ENCODE results near the gene DLST. TPM values are rescaled to one million over a fixed set of nuclear protein-coding genes. Genes with fewer than 3 reads are reported as not detected.

Gene DLST
- total RNA-seq = 100 to 1,000 TPM; 111 to 124 TPM

GRCh38 chr14:74881431-74882102, at the start of gene DLST:
Gene DLST (plus strand): TSS chr14:74881916. CDS start chr14:74881954, 38 bp downstream.
- DNase-seq = peak; percentile 93
- peak within 1 kb of the TSS; percentile 99 for H3K27ac Mint-ChIP-seq
- no peaks in the 10 kb centered on the region for H3K27me3 Mint-ChIP-seq
- peaks cover 19% of the 10 kb centered on the region for H3K36me3 Mint-ChIP-seq
- POLR2A ChIA-PET = interaction anchor here (0.6 to 5.3 kb wide), 13 partner anchors 10 to 780 kb away, joined by 3 to 52 read pairs (median 12); partner anchors contain the start of gene YLPM1
- peak within 1 kb of the TSS; percentile 100 for H3K4me3 Mint-ChIP-seq
- H3K4me1 Mint-ChIP-seq = peaks cover 51% of the 10 kb centered on the region
- H3K9me3 Mint-ChIP-seq = no peaks in the 10 kb centered on the region
- ATAC-seq (ENCODE audit: low read depth) = peak; percentile 89

- peaks cover 25% of the 10 kb centered on the region for H3K4me1 Mint-ChIP-seq
- peaks cover 27% of the 10 kb centered on the region for H3K36me3 Mint-ChIP-seq
- no peaks in the 10 kb centered on the region for H3K9me3 Mint-ChIP-seq
- H3K27me3 Mint-ChIP-seq = no peaks in the 10 kb centered on the region
- ATAC-seq (ENCODE audit: low read depth) = no peak
- no peak for DNase-seq
- no peak overlapping the region for H3K4me3 Mint-ChIP-seq
- POLR2A ChIA-PET = no interaction called here
- no peak overlapping the region for H3K27ac Mint-ChIP-seq
These were observed 48.9 kb upstream of the DLST start for GRCh38 chr14:74832849-74833248.

- Mint-ChIP-seq H3K27ac (peak overlapping the region; percentile 12), H3K36me3 (peaks cover 17% of the 10 kb centered on the region), H3K27me3 (no peaks in the 10 kb centered on the region), H3K9me3 (no peaks in the 10 kb centered on the region), H3K4me3 (no peak overlapping the region), H3K4me1 (peaks cover 30% of the 10 kb centered on the region)
- POLR2A ChIA-PET = interaction anchor here (1.3 kb wide), 1 partner anchor 47 kb away, joined by 6 read pairs; the partner anchor contains the start of gene DLST
- DNase-seq = no peak
- no peak for ATAC-seq (ENCODE audit: low read depth)
These were observed 46.9 kb upstream of the DLST start for GRCh38 chr14:74834692-74835392.

- H3K27ac Mint-ChIP-seq = peak overlapping the region; percentile 80
- no peak for ATAC-seq (ENCODE audit: low read depth)
- H3K4me1 Mint-ChIP-seq = peaks cover 37% of the 10 kb centered on the region
- no peaks in the 10 kb centered on the region for H3K27me3 Mint-ChIP-seq
- POLR2A ChIA-PET = interaction anchor here (1.0 to 1.4 kb wide), 3 partner anchors 46 to 227 kb away, joined by 3 to 6 read pairs (median 3); partner anchors contain the start of genes DLST and YLPM1
- DNase-seq = no peak
- peak overlapping the region; percentile 62 for H3K4me3 Mint-ChIP-seq
- no peaks in the 10 kb centered on the region for H3K9me3 Mint-ChIP-seq
- H3K36me3 Mint-ChIP-seq = peaks cover 15% of the 10 kb centered on the region
These were observed 46.0 kb upstream of the DLST start for GRCh38 chr14:74835645-74836250.

- POLR2A ChIA-PET = interaction anchor here (1.0 to 1.4 kb wide), 3 partner anchors 45 to 228 kb away, joined by 3 to 6 read pairs (median 3); partner anchors contain the start of genes DLST and YLPM1
- peak overlapping the region; percentile 81 for H3K27ac Mint-ChIP-seq
- peaks cover 44% of the 10 kb centered on the region for H3K4me1 Mint-ChIP-seq
- no peaks in the 10 kb centered on the region for H3K27me3 Mint-ChIP-seq
- no peak for ATAC-seq (ENCODE audit: low read depth)
- no peak for DNase-seq
- no peaks in the 10 kb centered on the region for H3K9me3 Mint-ChIP-seq
- peaks cover 15% of the 10 kb centered on the region for H3K36me3 Mint-ChIP-seq
- peak overlapping the region; percentile 60 for H3K4me3 Mint-ChIP-seq
These were observed 45.3 kb upstream of the DLST start for GRCh38 chr14:74836251-74836960.

- H3K27ac Mint-ChIP-seq = peak overlapping the region; percentile 95
- peaks cover 54% of the 10 kb centered on the region for H3K4me1 Mint-ChIP-seq
- no peaks in the 10 kb centered on the region for H3K9me3 Mint-ChIP-seq
- peak overlapping the region; percentile 85 for H3K4me3 Mint-ChIP-seq
- H3K27me3 Mint-ChIP-seq = no peaks in the 10 kb centered on the region
- ATAC-seq (ENCODE audit: low read depth) = no peak
- DNase-seq = no peak
- POLR2A ChIA-PET = interaction anchor here (0.7 kb wide), 1 partner anchor 15 kb away, joined by 3 read pairs; no protein-coding TSS in a partner anchor
- peaks cover 15% of the 10 kb centered on the region for H3K36me3 Mint-ChIP-seq
These were observed 43.5 kb upstream of the DLST start for GRCh38 chr14:74838166-74838565.

GRCh38 chr14:74840603-74841030, 41.1 kb upstream of the DLST start:
- Mint-ChIP-seq H3K27me3 (no peaks in the 10 kb centered on the region), H3K9me3 (no peaks in the 10 kb centered on the region), H3K27ac (peak overlapping the region; percentile 89), H3K4me1 (peaks cover 46% of the 10 kb centered on the region), H3K36me3 (peaks cover 9% of the 10 kb centered on the region), H3K4me3 (peak overlapping the region; percentile 52)
- ATAC-seq (ENCODE audit: low read depth) = no peak
- no peak for DNase-seq
- POLR2A ChIA-PET = interaction anchor here (1.2 kb wide), 1 partner anchor 45 kb away, joined by 4 read pairs; no protein-coding TSS in a partner anchor

- Mint-ChIP-seq H3K4me1 (peaks cover 41% of the 10 kb centered on the region), H3K36me3 (peaks cover 7% of the 10 kb centered on the region), H3K4me3 (peak overlapping the region; percentile 52), H3K27ac (peak overlapping the region; percentile 89), H3K27me3 (no peaks in the 10 kb centered on the region), H3K9me3 (no peaks in the 10 kb centered on the region)
- POLR2A ChIA-PET = no interaction called here
- ATAC-seq (ENCODE audit: low read depth) (peak; percentile 93), DNase-seq (no peak)
These were observed 40.2 kb upstream of the DLST start for GRCh38 chr14:74841230-74842207.

- no peak overlapping the region for H3K4me3 Mint-ChIP-seq
- POLR2A ChIA-PET = no interaction called here
- no peaks in the 10 kb centered on the region for H3K27me3 Mint-ChIP-seq
- DNase-seq (no peak), ATAC-seq (ENCODE audit: low read depth) (no peak)
- H3K9me3 Mint-ChIP-seq = no peaks in the 10 kb centered on the region
- H3K4me1 Mint-ChIP-seq = peaks cover 26% of the 10 kb centered on the region
- peaks cover 7% of the 10 kb centered on the region for H3K36me3 Mint-ChIP-seq
- no peak overlapping the region for H3K27ac Mint-ChIP-seq
These were observed 38.1 kb upstream of the DLST start for GRCh38 chr14:74843653-74844052.

- no peak overlapping the region for H3K4me3 Mint-ChIP-seq
- peaks cover 12% of the 10 kb centered on the region for H3K4me1 Mint-ChIP-seq
- no peaks in the 10 kb centered on the region for H3K9me3 Mint-ChIP-seq
- H3K36me3 Mint-ChIP-seq = no peaks in the 10 kb centered on the region
- ATAC-seq (ENCODE audit: low read depth) (no peak), DNase-seq (no peak)
- peaks cover 2% of the 10 kb centered on the region for H3K27me3 Mint-ChIP-seq
- POLR2A ChIA-PET = no interaction called here
- H3K27ac Mint-ChIP-seq = no peak overlapping the region
These were observed 35.5 kb upstream of the DLST start for GRCh38 chr14:74846168-74846567.

GRCh38 chr14:74846968-74847665, 34.6 kb upstream of the DLST start:
- Mint-ChIP-seq H3K9me3 (no peaks in the 10 kb centered on the region), H3K27me3 (peaks cover 2% of the 10 kb centered on the region), H3K36me3 (no peaks in the 10 kb centered on the region), H3K4me3 (no peak overlapping the region), H3K27ac (no peak overlapping the region), H3K4me1 (peaks cover 4% of the 10 kb centered on the region)
- DNase-seq = no peak
- ATAC-seq (ENCODE audit: low read depth) = no peak
- POLR2A ChIA-PET = no interaction called here

Data from activated naive CD8-positive, alpha-beta T cell treated with anti-CD3 and anti-CD28 coated beads, Interleukin-2, amount 10 ng/mL, durations not matched to agents 7 days and 5 days (primary cell).